GM18870 (cell line): ENCODE data around the gene ERO1B.
"Not testable (repeated sequence)": the region's sequence is repeated elsewhere in the genome, so short reads cannot be mapped to it uniquely, and the experiment has no call there.

Experiments used
- ATAC-seq: cut with Tn5 transposase; IDR thresholded peaks from one replicate; pipeline ENCODE4 v1.9.1; 2021; ENCODE audit warnings: moderate library complexity; ENCODE audit not compliant: unreplicated experiment

ERO1B gene

DNA sequence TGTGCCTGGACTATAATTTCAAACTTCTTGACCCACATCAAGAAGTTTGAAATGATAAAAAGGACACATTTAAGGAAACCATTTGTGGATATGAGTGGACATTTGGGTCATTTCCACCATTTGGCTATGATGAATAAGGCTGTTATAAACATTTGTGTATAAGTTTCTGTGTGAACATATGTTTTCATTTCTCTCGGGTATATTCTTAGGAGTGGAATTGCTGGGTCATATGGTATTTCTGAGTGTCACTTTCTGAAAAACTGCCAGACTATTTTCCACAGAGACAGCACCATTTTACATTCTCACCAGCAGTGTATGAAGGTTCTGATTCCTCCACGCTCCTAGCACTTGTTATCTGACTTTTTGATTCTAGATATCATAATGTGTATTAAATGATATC lies 88.6 kb downstream of the ERO1B start:
- no peak for ATAC-seq

GRCh38 chr1:236188084-236188483 lies 93.7 kb downstream of the ERO1B start:
- not testable (repeated sequence) for ATAC-seq

DNA sequence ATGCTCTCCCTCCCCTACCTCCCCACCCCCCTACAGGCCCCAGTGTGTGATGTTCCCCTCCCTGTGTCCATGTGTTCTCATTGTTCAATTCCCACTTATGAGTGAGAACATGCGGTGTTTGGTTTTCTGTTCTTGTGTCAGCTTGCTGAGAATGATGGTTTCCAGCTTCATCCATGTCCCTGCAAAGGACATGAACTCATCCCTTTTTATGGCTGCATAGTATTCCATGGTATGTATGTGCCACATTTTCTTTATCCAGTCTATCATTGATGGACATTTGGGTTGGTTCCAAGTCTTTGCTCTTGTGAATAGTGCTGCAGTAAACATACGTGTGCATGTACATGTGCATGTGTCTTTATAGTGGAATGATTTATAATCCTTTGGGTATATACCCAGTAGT lies 95.3 kb downstream of the ERO1B start:
- not testable (repeated sequence) for ATAC-seq

DNA sequence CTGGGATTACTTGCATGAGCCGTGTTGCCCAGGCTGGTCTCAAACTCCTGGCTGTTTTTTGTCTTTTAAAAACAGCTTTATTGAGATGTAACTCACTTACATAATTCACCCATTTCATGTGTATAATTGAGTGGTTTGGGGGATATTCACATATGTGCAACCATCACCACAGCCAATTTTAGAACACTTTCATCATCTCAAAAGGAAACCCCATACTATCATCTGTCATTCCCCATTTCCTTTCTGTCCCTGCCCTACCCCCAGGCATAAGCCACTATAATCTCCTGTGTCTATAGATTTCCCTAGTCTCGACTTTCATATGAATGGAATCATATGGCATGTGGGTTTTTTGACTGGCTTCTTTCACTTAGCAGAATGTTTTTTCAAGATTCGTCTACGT lies 96.1 kb downstream of the ERO1B start:
- no peak for ATAC-seq

GRCh38 chr1:236181059-236181458 lies 100.7 kb downstream of the ERO1B start:
- no peak for ATAC-seq

- ATAC-seq = no peak
Observed at GRCh38 chr1:236179634-236180033, 102.1 kb downstream of the ERO1B start.

GRCh38 chr1:236176337-236177336 lies 105.1 kb downstream of the ERO1B start:
- no peak for ATAC-seq

DNA sequence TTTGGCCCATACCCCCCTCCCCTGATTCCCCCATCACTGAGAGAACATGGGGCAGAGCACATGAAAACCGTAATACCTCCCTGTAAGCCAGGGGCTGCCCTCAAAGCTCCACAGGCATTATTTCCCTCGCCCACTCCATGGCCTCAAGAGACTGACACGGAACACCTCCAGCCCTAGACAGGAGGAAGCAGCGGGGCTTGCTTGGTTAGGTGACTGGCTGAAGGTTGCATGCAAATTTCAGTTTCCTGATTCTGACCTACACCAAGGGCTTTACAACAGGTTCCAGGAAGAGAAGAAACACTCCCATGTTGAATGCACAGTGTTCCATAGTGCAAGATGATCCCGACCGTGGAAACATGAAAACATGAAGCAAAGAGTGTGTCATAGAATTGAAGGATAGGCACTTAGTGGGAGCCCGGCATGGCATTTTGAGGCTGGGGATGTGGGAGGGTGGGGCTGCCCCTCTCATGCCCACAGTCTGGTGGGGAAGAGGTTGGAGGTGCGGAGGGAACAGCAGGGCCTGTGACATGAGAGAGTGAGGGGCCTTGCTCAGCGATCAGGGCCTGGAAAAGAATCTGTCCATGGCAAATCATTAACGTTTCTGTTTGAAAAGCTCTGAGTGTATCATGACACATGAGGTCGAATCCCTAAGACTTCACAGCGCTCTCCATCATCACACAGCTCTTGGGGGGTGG lies 106.0 kb downstream of the ERO1B start:
- ATAC-seq = peak; percentile 57

GRCh38 chr1:236173174-236173767 lies 108.5 kb downstream of the ERO1B start:
- no peak for ATAC-seq

- no peak for ATAC-seq
Observed at GRCh38 chr1:236172041-236172579, 109.6 kb downstream of the ERO1B start.

GRCh38 chr1:236168716-236169429 lies 112.9 kb downstream of the ERO1B start:
- no peak for ATAC-seq

GRCh38 chr1:236167578-236167977 lies 114.2 kb downstream of the ERO1B start:
- ATAC-seq = no peak

DNA sequence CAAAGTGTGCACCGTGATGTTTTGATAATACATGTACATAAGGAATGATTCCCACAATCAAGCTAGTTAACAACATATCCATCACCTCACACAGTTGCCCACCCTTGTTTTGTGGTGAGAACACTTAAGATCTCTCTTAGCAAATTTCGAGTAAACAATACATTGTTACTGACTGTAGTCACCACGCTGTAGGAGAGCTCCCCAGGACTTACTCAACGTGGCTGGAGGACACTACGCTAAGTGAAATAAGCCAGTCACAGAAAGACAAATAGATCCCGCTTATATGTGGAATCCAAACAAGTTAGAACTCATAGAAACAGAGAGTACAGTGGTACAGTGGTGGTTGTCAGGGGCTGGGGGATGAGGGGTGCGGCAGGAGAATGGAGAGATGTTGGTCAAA lies 114.6 kb downstream of the ERO1B start:
- ATAC-seq = no peak

DNA sequence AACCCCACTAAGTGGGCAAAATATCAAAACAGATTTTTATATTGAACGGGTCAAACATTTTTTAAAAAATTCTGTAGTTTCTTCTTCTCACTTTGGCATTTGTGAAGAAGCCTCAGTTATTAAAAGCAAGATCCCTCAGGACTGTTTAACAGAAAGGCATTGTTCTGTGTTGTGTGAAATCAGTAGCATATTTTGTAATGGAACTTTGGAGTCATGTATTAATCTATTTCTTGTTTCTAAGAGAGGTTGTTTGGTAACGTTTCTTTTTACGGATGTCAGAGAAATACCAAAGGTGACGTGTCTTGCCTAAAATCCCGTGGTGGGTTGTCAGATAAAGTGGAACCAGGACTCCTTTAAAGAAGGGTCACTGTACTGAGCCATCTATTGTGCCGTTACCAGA lies 115.7 kb downstream of the ERO1B start:
- no peak for ATAC-seq
